DOHH2 (cell line): Measurements from ENCODE around the gene SNX17.

Experiments used
- EZH2phosphoT487 ChIP-seq: fragments of 200-600 bp; sonication (generic); IDR thresholded peaks from 2 replicates; pipeline ENCODE4 v1.6.1; 2017; ENCODE audit warnings: borderline replicate concordance, mild to moderate bottlenecking, antibody characterized with exemption, low read length, moderate library complexity, mixed read lengths
- TF ChIP-seq, protein P1 (sequence below): fragments of 200-600 bp; sonication (generic); IDR thresholded peaks from one replicate; pipeline ENCODE4 v1.5.1; 2014; ENCODE audit warnings: antibody characterized with exemption, mild to moderate bottlenecking, low read depth, low read length; ENCODE audit not compliant: poor library complexity, severe bottlenecking

DNA sequence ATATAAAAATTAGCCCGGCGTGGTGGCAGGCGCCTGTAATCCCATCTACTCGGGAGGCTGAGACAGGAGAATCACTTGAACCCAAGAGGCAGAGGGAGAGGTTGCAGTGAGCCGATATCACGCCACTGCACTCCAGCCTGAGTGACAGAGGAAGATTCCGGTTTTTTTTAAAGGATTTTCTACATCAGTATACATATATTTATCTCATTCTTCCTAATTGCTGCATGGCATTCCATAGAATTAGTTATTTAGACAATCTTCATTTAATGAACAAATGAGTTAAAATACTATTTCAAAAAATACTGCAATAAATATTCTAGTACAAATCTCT lies 15.9 kb upstream of the SNX17 start:
- TF ChIP-seq, protein P1, sequence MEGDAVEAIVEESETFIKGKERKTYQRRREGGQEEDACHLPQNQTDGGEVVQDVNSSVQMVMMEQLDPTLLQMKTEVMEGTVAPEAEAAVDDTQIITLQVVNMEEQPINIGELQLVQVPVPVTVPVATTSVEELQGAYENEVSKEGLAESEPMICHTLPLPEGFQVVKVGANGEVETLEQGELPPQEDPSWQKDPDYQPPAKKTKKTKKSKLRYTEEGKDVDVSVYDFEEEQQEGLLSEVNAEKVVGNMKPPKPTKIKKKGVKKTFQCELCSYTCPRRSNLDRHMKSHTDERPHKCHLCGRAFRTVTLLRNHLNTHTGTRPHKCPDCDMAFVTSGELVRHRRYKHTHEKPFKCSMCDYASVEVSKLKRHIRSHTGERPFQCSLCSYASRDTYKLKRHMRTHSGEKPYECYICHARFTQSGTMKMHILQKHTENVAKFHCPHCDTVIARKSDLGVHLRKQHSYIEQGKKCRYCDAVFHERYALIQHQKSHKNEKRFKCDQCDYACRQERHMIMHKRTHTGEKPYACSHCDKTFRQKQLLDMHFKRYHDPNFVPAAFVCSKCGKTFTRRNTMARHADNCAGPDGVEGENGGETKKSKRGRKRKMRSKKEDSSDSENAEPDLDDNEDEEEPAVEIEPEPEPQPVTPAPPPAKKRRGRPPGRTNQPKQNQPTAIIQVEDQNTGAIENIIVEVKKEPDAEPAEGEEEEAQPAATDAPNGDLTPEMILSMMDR, result no peak
- TF ChIP-seq EZH2phosphoT487, result no peak
